Measurements from ENCODE around the gene PEX5L.

Gene PEX5L

GRCh38 chr3:179955809-179956208, 80.9 kb downstream of the PEX5L start:
- DNase-seq (ENCODE audit: low read depth, low spot score): no peak

- no peak for DNase-seq (ENCODE audit: low read depth, low spot score)
These were observed 81.5 kb downstream of the PEX5L start for GRCh38 chr3:179955286-179955685.

GRCh38 chr3:179953993-179954870, 82.5 kb downstream of the PEX5L start:
- no peak for DNase-seq (ENCODE audit: low read depth, low spot score)

- DNase-seq (ENCODE audit: low read depth, low spot score): no peak
These were observed 85.9 kb downstream of the PEX5L start for GRCh38 chr3:179950840-179951239.

DNA sequence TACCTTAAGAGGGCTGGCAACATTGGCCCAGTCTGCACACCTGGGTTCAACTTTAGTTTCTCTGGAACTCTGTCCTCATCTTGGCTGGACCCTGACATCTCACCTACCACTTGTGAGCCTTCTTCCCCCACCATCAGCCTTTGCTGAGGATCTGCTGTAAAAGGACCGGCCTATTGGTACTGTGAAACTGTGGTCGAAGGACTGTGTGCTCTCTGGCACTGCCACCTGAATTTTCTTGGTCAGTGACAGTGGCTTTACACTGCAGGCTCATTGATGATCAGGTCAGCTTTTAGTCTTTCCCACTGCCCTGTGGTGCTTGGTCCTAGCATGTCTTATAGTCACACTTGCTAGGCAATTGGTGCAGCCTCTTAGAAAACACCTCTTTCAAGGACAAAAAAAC, 86.9 kb downstream of the PEX5L start:
- DNase-seq (ENCODE audit: low read depth, low spot score): no peak

DNA sequence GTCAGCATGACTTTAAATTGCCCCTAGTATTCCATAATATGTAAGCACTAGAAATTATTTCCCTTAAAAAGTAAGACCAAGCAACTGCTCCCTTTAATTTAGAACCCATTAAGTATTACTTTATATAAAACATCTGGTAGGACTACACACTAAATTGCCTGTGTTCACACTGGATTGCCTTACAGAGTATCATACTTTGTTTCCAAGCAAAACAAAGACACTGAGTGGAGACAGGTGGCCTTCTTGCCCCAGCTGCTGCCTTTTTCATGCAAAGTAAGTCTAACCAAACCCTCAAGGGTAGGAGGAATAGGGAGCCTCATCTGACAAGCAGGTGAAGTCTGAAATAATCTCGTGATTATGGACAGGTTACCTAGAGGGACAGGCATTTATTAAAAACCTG, 87.3 kb downstream of the PEX5L start:
- DNase-seq (ENCODE audit: low read depth, low spot score): no peak

- no peak for DNase-seq (ENCODE audit: low read depth, low spot score)
These were observed 88.0 kb downstream of the PEX5L start for GRCh38 chr3:179948740-179949139.

DNA sequence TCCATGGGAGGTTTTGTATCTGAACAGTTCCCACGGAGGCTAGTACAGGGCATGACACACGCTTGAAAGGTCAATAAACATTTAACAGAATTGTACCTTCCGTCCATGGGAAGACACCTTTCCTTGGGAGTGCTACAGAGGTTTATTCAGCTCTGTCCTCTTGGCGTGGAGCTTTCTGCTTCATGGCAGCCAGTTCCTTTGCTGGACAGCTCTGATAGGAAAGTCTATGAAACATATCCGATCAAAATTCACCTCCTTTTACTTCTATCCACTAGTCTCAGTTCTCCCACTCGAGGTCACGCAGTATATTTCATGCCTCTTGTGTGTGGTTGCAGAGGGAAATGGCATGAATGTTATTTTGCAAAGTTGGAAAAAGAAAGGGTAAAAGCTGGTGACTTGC, 91.2 kb downstream of the PEX5L start:
- no peak for DNase-seq (ENCODE audit: low read depth, low spot score)

DNA sequence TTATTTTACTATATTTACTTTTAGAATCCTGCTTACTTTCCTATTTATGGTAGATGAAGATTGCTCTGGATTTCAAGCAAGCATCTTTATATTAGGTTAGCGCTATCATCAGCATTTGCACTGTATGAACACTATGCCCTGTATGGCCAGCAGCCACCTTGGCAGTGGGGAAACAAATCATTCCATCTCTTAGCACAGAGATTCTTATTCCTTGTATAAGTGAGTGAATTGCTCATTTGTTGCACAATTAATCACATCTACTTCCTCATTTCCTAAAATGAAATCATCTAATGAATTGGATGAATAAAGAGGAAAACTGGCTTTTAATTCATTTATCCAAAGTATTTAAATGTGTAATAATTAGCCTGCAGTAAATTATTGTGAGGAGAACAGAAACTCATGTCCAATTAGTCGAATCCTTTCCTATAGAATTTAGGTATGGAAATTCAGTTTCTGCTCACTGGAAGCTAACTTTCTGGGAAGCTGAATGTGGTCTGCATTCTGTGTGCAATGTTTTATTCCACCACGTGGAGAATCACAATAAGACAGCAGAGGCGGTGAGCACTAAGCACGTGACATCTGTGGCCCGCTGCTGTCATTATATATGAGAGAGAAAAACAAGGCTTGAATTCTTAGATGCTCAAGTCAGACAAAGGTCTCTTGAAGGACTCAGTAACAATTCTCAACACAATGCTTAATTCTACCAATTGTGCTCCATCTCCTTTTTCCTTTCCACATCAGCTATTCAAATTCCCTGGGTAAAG, 93.4 kb downstream of the PEX5L start:
- DNase-seq (ENCODE audit: low read depth, low spot score): no peak

DNA sequence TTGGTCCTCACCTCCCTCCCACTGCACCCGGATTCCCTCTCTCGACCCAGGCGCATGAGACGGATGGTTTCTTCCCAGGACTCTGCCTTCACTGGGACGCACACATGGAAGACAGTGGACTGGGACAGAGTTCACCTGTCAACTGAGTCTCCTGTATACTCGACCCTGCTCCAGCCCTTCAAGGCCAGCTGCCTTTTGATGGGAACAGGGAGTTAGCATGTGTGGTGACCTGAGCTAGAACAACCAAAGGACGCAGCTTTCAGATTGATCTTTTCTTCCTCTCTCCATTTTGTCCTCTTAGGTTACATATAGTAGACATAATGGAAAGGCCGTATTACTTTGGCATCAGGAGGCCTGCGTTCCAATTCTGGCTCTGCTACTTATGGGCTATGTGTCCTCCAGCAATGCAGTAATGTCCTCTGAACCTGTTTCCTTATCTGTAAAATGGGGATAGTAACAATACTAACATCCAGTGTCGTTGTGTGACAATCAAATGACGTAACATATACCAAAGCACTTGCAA, 94.1 kb downstream of the PEX5L start:
- DNase-seq (ENCODE audit: low read depth, low spot score): no peak

- no peak for DNase-seq (ENCODE audit: low read depth, low spot score)
These were observed 101.0 kb downstream of the PEX5L start for GRCh38 chr3:179935710-179936109.

DNA sequence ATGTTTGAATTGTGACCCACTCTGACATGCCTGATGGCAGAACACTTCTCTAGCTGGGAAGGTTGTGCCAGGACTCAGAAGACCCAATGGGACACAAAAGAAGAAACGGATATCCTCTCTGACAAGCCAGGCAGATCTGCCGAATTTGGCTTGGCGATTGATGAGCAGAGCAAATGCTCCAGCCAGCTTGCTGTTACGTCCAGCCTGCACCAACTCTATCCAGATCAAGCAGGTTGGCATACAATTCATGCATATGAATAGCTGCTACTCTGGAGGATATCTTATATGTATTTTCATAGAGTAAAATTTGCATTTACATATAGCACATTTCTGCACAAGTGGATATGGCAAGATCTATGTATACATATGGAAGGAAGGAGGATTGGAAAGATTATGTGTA, 102.8 kb downstream of the PEX5L start:
- DNase-seq (ENCODE audit: low read depth, low spot score): no peak

- DNase-seq (ENCODE audit: low read depth, low spot score): no peak
These were observed 103.7 kb downstream of the PEX5L start for GRCh38 chr3:179933080-179933479.

DNA sequence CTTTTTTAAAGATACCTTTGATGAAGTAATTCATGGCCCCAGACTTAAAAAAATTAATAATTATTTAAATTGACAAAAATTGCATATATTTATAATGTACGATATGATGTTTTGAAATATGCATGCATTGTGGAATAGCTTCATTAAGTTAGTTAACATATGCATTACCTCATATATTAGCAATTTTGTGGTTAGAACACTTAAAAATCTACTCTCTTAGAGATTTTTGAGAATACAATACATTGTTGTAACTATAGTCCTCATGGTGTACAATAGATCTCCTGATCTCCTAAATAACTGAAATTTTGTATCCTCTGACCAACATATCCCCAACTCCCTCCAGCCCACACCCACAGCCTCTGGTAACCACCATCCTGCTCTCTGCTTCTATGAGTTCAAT, 104.1 kb downstream of the PEX5L start:
- no peak for DNase-seq (ENCODE audit: low read depth, low spot score)

GRCh38 chr3:179929091-179929529, 107.6 kb downstream of the PEX5L start:
- no peak for DNase-seq (ENCODE audit: low read depth, low spot score)

GRCh38 chr3:179927191-179927590, 109.5 kb downstream of the PEX5L start:
- DNase-seq (ENCODE audit: low read depth, low spot score): no peak

DNA sequence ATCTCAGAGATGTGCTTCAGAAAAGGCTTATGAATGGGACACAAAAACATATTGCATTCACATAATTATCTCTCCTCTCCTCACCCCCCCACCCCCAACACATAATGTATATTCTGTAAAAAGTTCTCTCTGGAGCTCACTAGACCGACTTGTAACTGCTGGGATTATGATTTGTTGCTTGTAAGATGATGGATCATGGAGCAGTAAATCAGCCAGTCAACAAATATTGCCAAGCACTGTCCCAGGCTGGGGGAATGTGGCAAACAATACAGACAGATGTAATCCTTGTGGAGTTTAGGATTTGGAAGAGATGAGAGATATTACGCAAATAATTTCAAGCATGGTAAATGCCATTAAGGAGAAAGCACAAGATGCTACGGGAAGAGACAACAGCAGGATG, 114.8 kb downstream of the PEX5L start:
- no peak for DNase-seq (ENCODE audit: low read depth, low spot score)

DNA sequence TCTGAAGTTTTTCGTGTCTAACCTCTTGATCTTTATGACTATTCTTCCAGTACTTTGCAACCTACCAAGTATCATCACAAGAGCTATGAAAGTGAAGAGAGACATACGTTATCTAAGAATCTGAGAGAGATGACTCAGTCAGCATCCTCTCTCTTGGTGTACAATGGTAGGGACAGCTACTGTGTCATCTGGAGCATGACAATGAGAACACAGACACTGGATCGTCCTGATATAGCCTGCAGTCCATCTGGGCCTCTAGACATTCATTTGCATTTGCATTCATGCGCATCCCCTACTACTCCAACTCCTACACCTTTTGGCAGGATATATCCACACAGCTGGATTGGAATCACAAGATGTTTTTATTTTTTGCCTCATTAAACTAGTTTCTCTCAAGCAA, 115.2 kb downstream of the PEX5L start:
- no peak for DNase-seq (ENCODE audit: low read depth, low spot score)

DNA sequence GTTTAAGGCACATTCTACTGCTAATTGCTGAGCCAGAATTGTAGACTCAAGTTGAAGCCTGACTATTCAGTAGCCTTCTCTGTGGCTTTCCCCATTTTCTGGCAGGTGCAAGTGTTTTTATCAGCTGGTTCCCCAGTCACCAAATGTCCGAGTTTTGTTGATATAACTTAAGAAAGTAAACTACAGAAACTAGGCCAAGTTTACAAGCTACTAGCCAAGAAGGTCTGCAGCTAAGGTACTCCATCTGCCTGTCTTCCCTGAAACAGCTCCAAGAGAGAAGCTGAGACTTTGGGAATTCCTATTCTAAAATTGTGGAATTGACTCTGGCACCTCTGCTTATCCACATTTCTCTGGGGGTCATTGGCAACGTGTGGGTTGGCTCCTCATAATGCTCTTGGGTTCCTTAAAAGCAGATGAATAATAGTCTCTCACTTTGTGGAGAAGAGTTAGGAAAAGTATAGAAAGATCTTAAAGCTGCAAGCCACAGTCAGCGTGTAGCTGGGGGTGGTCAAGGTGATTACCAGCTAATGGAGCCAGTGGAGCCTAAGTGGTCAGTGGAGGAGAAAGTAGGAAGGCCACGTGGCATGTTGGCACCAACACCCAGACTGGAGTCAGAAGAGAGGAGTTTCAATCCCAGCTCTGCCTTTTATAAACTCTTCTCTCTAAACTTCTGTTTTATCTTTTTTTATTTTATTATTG, 128.8 kb downstream of the PEX5L start:
- no peak for DNase-seq (ENCODE audit: low read depth, low spot score)

DNA sequence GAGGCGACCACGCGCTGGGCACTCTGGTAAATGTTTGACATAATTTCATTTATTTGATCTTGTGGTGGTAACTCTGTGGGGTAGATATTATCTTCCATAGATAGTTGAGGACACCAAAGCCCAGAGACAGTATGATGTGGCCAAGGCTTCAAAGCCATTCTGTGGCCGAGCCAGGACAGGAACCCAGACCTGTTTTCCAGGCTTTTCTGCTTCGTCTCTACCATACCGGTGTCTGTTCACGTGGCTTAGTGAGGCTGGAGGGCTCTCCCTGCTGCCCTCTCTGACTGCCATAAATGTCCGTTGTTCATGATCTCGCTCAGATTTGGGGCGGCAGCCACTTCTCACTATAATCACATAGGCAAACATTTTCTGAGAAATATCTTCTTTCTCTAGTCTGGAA, 134.7 kb downstream of the PEX5L start:
- no peak for DNase-seq (ENCODE audit: low read depth, low spot score)

DNA sequence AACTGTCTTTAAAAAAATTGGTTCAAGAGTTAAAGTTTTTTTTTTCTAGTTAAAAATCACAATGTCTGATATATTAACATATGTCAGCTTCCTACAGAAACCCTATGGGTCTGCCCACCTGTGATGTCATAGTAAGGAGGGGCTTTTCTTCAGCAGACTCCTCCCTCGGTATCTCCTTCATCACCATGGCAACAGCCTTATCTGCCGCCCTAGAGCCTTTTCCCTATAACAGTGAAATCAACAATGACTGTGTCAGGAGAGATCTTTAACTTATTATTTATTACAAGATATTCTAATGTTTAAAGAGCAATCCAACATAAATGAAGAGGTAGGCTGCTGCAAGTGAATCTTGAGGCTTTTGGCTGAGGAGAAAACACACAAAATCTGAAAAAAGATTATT, 138.7 kb downstream of the PEX5L start:
- DNase-seq (ENCODE audit: low read depth, low spot score): no peak

DNA sequence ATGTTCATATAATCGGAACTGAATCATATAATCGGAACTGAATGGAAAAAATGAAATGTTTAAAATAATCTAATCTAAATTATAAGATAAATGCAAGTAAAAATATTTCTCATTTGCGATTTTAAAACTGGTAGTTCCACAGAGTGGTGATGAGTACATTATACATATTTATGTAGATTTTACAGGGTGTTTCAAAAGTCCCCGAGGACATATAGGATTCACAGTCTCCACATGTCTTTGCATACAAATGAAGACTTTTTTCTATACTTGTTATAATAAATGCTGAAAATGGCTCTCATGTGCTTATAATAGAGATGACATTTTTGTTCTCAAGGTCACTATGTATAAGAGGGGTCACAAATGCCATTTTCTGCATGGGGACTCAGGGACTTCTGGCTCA, 139.5 kb downstream of the PEX5L start:
- DNase-seq (ENCODE audit: low read depth, low spot score): no peak
